Measurements from ENCODE around the gene EXO1.
A peak's percentile ranks its signal among the peaks of the same experiment; 100 is the strongest.

Gene EXO1

DNA sequence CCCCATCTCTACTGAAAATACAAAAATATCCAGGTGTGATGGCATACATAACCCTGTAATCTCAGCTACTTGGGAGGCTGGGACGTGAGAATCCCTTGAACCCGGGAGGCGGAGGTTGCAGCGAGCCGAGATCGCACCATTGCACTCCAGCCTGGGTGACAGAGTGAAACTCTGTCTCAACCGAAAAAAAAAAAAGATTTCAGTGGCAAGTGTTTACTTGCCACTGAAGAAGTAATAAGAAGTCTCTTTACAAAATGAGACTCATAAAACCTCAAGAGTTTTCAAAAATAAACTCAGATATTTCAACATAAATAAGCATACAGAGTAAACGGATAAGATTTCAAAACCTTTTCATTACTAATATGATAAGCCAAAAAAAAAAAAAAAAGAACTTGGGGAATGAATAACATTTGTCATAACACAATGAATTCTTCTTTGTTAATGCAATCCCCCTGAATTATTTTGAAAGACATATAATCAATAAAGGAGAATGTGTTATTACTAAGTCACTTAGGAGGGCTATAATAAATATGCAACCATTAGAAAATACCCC, 34.2 kb upstream of the EXO1 start:
- no peak for DNase-seq (ENCODE audit: extremely low read depth, low read depth)
- TF ChIP-seq, protein P1, sequence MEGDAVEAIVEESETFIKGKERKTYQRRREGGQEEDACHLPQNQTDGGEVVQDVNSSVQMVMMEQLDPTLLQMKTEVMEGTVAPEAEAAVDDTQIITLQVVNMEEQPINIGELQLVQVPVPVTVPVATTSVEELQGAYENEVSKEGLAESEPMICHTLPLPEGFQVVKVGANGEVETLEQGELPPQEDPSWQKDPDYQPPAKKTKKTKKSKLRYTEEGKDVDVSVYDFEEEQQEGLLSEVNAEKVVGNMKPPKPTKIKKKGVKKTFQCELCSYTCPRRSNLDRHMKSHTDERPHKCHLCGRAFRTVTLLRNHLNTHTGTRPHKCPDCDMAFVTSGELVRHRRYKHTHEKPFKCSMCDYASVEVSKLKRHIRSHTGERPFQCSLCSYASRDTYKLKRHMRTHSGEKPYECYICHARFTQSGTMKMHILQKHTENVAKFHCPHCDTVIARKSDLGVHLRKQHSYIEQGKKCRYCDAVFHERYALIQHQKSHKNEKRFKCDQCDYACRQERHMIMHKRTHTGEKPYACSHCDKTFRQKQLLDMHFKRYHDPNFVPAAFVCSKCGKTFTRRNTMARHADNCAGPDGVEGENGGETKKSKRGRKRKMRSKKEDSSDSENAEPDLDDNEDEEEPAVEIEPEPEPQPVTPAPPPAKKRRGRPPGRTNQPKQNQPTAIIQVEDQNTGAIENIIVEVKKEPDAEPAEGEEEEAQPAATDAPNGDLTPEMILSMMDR (IDR thresholded peaks at IDR 0.05; ENCODE audit: low read depth, low read length), result no peak

GRCh38 chr1:241816008-241816407, 32.0 kb upstream of the EXO1 start:
- TF ChIP-seq, protein P1 (IDR thresholded peaks at IDR 0.05; ENCODE audit: low read depth, low read length), result no peak
- DNase-seq (ENCODE audit: extremely low read depth, low read depth), result no peak

DNA sequence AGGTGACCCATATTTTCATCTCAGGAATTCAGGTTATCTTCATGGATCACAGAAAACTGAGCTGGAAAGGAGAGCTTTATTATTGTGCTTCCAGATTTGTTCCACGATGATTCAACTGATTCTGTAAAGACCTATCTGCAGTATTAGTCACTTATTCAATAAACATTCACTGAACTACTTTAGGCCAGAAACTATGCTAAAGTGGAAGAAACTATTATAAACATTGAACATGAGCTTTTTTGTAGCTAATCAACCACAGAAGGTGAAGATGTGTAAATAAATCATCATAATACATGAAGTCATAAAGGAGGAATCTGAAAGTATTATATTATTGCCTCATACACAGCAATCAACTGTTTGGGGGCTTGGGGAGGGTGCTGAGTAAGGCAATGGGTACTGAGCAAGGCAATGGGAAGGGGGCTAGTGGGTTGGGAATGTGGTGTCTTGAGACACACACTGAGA, 30.6 kb upstream of the EXO1 start:
- DNase-seq (ENCODE audit: extremely low read depth, low read depth), result peak; percentile 60
- TF ChIP-seq, protein P1 (IDR thresholded peaks at IDR 0.05; ENCODE audit: low read depth, low read length), result no peak

- DNase-seq (ENCODE audit: extremely low read depth, low read depth), result no peak
- TF ChIP-seq, protein P1 (IDR thresholded peaks at IDR 0.05; ENCODE audit: low read depth, low read length), result no peak
Observed at GRCh38 chr1:241817956-241818612, 29.9 kb upstream of the EXO1 start.

GRCh38 chr1:241819340-241819866, 28.6 kb upstream of the EXO1 start:
- TF ChIP-seq, protein P1 (IDR thresholded peaks at IDR 0.05; ENCODE audit: low read depth, low read length), result no peak
- DNase-seq (ENCODE audit: extremely low read depth, low read depth), result no peak

- TF ChIP-seq, protein P1 (IDR thresholded peaks at IDR 0.05; ENCODE audit: low read depth, low read length), result no peak
- peak; percentile 57 for DNase-seq (ENCODE audit: extremely low read depth, low read depth)
Observed at GRCh38 chr1:241821363-241821762, 26.6 kb upstream of the EXO1 start.

DNA sequence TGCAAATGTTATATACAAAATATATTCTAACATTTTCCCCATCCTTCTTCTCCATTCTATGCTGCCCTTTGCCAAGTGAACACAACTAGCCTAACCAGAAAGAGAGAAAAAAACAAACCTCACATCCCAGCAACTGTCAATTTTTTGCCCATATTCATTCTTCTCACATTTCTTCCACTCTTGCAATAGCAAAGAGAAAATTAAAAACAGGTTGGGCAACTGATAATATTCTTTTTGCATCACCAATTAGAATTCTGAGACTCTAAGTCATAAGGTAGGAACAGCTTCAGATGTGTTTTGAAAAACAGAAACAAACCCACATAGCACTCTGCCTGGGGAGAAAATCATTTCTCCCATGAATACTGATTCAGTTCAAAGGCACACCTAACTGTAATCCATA, 25.2 kb upstream of the EXO1 start:
- DNase-seq (ENCODE audit: extremely low read depth, low read depth), result no peak
- TF ChIP-seq, protein P1 (IDR thresholded peaks at IDR 0.05; ENCODE audit: low read depth, low read length), result no peak
